Kidney capillary endothelial cell (primary cell): Measurements from ENCODE around the gene CDC27.
"Not testable (repeated sequence)": the region's sequence is repeated elsewhere in the genome, so short reads cannot be mapped to it uniquely, and the experiment has no call there.

Experiments used
- DNase-seq: peaks from one replicate; pipeline ENCODE4 v3.0.0-alpha.2; 2018; ENCODE audit warnings: low spot score

The CDC27 gene, protein sequence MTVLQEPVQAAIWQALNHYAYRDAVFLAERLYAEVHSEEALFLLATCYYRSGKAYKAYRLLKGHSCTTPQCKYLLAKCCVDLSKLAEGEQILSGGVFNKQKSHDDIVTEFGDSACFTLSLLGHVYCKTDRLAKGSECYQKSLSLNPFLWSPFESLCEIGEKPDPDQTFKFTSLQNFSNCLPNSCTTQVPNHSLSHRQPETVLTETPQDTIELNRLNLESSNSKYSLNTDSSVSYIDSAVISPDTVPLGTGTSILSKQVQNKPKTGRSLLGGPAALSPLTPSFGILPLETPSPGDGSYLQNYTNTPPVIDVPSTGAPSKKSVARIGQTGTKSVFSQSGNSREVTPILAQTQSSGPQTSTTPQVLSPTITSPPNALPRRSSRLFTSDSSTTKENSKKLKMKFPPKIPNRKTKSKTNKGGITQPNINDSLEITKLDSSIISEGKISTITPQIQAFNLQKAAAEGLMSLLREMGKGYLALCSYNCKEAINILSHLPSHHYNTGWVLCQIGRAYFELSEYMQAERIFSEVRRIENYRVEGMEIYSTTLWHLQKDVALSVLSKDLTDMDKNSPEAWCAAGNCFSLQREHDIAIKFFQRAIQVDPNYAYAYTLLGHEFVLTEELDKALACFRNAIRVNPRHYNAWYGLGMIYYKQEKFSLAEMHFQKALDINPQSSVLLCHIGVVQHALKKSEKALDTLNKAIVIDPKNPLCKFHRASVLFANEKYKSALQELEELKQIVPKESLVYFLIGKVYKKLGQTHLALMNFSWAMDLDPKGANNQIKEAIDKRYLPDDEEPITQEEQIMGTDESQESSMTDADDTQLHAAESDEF

DNA sequence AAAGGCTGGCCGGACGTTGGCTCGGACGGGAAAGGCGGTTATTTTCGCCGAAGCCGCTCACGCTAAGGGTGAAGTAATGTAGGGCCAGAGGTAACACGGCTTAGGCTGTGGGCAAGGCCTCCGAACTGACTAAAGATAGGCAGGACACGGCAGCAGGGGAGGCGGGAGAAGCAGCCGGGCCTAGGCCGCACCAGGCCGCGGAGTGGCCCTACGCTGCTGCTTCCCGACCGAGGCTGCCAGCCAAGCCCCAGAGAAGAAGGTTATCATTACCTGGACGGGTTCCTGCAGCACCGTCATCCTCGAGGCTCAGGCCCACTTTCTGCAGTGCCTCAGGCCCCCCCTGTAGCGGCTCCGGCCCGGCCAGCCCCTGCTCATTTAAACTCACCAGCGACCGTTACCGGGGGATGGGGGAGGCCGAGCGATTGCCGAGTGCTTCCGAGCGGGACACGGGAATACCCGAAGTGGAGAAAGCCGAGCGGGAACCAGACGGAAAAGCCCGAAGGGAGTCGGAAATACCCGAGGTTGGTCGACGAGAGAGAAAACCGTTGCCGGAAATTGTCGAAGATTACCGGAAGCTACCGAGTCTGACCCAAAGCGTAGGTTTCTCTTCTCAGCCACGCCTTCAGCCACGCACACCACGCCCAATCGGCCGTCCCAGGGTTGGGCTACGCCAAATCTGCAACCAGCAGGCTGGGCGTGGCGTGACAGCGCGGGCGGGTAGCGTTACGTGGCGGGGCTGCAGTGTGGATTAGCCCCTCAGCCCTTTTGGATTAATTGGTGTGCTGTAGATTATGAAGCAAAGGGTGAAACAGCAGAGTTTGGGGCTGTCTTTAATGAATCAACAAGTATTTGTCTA lies at the start of gene CDC27:
TSS of gene CDC27 (minus strand) at position 420 of the 856 bp plus-strand sequence. CDS start at position 297, 123 bp downstream.
- DNase-seq, result peak; percentile 100

DNA sequence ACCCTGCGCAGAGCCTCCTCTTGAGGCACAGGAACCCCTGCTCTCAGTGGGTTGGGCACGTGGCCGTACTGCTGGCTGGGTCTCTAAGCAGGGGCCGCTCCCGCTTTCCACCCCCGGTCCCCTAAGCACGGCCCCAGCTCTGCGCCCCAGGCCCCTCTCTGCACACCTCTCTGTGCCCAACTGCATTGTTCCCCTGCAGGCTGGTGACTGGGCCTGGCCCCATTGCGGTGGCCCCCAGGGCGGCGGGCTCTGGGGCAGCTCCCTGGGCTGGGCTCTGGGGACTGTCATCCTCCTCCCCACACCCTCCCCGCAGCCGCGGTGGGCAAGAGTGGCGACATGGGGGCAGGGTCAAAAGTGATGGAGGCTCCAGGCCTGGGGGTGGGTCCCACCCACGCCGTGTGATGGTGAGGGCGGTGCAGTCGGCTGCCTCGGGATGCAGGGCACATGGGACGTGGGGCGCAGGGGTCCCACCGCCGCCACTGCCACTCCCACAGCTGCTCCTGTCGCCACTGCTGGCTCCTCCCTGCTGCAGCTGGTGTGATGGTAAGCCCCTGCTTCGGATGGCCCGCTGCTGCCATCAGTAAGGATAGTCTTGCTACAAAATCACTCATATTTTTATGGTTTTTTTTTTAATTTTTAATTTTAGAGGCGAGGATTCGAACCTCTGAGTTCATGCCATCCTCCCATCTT lies 49.4 kb upstream of the CDC27 start:
- DNase-seq, result no peak

DNA sequence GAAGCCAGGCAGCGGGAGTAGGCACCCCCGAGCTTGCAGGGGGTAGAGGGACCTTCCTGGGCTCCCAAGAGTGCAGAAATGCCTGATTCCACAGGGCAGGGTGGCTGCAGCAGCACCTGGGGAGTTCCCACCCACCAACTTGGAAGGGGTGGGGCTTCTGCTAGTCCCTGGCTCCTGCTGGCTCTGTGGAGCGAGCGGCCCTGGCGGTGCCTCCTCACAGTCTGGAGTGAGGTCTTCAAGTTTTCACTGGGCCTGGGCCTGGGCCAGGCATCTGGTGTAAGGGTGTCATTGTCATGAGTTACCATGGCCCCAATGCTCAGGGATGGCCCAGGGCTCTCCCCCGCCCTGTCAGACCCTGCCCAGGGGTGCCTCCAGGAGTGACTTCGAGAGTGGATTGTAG lies 48.7 kb upstream of the CDC27 start:
- no peak for DNase-seq

DNA sequence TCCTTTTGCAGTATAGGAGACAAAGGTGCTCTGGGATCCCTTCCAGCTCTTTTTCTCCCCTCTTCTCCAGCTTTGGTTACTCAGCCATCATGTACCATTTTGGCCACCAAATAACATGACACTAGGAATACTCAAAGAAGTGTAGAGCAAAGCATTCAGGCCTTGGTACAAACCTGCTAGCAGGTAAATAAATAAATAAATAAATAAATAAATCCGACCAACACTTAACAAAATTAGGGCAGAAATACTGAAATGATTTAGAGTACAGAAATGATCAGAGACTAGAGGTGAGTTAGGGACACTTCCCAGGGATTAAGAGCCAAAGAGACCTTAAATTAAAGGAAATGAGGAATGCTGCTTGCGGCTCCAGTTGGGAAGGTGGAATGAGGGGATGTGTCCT lies 46.8 kb upstream of the CDC27 start:
- no peak for DNase-seq

DNA sequence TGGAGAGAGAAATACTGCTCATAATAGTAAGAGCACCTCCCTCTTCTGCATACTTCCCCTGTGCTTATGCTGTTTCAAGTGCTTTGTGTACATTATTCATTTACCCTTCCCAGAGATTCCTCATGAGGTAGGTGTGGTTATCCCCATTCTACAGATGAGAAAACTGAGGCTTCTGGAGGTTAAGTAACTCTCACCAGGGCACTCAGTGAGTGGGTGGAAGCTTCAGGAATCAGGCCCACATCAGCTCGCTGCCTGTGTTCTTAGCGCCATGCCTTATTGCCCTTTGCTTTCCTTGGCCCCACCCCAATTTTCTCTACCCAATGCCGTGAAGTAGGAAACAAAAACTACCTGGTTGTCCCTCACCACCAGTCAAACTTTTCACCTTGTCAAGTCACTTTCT lies 46.4 kb upstream of the CDC27 start:
- no peak for DNase-seq

DNA sequence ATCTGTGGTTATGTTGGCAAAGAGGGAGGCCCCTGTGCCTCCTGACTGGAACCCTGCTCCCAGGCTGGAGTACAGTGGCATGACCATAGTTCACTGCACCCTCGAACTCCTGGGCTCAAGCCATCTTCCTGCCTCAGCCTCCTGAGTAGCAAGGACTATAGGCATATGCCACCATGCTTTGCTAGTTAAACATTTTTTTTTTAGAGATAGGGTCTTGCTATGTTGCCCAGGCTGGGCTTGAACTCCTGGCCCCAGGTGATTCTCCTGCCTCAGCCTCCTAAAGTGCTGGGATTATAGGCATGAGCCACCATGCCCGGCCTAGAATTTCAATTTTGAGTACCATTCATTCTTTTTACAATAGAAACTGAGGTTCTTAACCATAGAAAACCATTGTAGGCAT lies 43.4 kb upstream of the CDC27 start:
- no peak for DNase-seq

DNA sequence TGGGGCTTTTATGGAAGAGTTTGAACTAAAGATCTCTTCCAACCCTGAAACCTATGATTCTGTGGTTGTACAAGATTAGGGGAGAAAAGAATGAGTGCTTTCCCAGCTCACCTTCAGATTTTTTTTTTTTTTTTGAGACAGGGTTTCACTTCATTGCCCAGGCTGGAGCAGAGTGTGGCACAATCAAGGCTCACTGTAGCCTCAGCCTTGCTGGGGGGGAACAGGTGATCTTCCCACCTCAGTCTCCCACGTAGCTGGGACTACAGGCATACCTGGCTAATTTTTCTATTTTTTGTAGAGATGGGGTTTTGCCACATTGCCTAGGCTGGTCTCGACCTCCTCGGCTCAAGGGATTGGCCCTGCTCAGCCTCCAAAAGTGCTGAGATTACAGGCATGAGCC lies 42.8 kb upstream of the CDC27 start:
- DNase-seq, result no peak

DNA sequence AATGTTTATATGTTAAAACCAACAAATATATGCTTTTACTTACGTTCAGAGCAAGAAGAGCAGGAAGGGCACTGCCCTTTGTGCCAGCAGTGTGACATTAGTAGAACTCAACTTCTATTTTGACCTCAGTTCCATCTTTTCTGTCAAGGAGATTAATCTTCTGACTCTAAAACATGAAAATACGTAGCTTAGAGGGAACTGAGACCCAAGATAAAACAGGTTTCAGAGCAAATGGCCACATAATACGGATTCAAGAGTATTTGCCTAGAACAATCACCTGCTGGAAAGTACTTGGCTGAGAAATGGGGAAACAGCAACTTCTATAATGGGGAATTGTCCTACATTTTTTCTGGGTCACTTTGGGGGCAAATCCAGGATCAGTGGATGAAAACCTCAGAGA lies 42.2 kb upstream of the CDC27 start:
- DNase-seq, result no peak

DNA sequence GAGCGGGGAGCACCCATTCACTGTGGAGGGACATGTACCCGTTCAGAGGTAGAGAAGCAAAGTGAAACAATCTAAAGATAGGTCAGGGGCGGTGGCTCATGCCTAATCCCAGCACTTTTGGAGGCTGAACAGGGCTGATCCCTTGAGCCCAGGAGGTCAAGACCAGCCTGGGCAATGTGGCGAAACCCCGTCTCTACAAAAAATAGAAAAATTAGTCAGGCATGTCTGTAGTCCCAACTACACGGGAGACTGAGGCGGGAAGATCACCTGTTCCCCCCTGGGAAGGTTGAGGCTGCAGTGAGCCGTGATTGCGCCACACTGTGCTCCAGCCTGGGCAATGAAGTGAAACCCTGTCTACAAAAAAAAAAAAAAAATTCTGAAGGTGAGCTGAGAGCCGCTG lies 41.8 kb upstream of the CDC27 start:
- no peak for DNase-seq

DNA sequence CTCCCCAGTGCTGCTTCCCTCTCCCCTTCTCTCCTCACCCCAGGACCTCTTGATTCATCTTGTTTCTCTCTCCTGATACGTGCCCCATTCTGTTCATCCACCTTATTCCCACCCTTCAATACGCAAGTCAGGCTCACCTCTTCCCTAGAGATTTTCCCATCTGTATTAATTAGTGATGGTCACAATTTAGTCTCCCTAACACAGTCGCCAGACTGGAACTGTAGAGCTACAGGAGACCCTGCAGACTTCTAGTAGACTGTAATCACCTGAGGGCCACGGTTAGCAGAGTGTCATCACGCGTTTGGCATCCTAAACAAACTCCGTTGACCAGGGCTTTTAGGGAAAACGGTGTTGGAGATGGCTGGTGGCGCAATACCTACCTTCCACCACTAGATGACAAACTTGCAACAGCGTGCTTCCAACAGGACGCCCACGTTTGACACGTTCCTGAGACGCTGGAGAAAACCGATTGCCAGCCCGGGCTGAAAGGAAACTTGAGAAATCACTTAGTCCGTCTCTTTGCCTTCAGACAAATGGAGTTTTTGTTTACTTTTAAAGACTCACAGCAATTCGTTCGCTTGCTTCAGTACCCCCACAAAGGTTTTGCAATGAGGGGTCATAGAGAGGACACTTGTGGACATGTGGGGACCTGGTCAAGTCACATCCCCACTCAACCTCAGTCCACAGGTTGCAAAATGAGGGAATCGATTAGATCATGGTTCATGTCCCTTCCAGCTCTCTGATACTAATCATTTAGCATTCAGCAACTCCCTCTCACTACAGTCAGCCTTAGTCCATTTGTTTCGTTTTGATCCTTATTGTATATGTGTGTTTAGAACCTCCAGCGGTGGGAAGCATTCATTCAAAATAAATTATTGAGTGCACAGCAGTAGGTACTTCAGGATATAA lies 40.7 kb upstream of the CDC27 start:
- peak; percentile 92 for DNase-seq

DNA sequence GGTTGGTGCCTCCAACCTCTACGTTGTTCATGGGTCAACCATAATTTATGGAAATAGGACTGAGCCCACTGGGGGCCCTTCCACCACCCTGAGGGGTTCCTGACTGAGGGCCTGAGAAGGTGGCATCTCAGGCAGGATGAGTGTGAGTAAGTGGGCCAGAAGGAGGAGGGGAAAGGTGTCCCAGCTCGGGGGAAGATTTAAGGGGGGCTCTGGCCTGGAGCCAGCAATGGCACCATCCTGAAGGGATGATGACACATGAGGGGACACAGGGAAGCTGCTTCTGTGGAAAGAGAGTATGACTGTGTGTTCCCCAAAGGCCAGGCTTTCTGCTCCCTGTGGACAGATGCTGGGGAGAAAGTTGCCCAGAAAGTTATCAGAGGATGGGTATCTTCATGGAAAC lies 38.8 kb upstream of the CDC27 start:
- no peak for DNase-seq

DNA sequence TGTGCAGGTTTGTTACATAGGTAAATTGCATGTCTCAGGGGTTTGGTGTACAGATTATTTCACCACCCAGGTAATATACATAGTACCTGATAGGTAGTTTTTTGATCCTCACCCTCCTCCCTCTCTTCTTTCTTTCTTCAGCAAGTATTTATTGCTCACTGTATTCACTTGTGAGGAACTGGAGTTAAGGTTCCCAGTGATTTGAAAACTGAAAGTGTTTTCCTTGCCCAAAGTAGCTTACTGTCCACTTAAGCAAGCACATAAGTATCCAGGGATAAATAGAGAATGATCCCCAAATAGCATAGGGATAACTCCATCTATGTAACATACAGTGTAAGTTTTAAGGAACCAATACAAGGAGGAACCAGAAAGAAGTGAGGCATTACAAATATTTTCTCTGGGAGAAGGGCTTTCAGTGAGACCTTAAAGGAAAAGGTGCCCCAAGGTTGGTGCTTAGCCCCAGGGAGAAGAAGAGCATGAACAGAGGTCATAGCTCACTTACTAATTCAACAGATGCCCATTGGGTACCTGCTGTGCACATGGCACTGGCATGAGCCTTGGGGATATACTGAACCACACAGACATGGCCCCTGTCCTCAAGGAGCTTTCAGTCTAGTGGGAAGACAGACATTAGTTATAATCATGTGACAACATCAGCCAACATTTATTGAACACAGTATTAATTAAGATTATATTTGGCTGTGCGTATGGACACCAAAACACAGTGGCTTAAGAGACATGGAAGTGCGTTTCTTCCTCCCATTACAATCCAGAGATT lies 37.0 kb upstream of the CDC27 start:
- no peak for DNase-seq

DNA sequence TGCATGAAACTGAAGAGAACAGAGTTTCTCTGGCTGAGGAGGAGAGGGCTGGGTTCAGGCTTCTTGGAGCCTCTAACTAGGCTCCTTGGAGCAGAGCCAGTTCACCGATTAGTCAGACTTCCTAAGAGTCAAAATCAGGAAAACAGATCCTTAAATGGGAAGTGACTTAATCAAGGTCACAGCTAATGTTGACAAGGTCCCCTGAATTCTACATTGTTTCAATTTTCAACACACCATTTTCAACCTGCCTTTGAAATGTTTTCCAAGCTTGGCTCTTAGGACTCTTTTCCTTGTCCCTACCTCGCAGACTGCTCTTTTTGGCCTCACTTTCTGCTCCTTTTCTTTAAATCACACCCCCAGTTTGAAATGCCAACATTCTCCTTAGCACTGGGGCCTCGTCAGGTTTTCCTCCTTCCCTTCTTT lies 36.4 kb upstream of the CDC27 start:
- peak; percentile 99 for DNase-seq

DNA sequence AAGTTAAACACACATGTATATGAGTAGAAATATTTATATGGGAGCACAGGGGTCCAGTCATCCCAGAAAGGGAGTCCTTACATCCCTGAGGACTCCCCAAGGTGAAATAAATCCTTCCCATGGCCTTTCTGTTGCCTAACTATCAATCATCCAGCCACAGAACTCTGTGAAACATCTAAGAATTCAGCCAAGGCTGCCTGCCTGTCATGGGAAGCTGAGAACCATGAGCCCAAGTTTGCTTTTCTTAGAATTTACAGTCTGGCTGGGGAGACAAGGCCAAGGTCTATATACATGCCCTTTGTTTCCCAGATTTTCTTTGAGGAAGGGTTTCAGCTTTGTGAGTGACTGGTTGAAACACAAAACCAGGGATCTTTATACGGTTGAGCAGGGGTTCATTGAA lies 35.9 kb upstream of the CDC27 start:
- peak; percentile 63 for DNase-seq

DNA sequence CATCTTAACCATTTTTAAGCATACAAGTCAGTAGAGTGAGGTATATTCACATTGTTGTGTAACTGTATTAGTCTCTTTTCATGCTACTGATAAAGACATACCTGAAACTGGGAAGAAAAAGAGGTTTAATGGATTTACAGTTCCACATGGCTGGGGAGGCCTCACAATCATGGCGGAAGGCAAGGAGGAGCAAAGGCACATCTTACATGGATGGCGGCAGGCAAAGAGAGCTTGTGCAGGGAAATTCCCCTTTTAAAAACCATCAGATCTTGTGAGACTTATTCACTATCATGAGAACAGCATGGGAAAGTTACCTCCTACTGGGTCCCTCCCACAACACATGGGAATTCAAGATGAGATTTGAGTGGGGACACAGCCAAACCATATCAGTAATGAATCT lies 35.0 kb upstream of the CDC27 start:
- not testable (repeated sequence) for DNase-seq

DNA sequence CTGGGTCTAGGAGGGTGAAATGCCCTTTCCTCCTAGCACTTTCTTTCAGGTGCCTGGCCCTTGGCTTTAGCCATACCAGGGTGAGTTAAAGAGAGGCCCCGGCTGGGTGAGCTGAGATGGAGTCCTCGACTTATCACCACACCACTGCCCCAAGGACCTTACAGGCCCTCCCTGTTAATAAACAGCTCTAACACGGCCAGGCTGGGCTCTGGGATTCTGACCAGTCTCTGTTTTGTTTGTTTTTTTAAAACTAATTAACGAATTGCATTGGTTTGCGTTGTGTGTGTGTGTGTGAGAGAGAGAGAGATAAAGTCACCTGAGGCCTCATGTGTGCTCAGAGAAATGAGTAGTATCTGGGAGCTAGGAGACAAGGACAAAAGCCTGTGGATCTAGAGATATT lies 34.4 kb upstream of the CDC27 start:
- DNase-seq, result no peak

DNA sequence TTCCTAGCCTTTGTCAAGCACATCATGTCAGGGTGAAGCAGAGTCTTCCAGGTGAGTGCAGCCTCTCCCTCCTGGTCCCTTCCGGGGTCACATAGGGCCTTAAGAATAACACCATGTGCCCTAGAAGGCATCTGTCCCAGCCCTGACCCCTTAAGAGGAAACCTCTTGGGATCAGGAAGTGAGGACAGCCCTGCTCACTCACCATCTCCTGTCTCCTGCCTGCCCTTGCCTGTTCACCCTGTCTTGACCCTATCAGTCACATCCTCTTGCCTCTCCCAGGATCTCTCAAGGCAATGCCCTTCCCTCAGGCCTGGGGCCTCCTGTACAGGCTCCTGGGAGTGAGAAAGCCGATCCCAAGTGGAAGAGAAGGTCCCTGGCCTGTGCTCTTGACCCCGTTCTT lies 33.9 kb upstream of the CDC27 start:
- DNase-seq, result peak; percentile 96

DNA sequence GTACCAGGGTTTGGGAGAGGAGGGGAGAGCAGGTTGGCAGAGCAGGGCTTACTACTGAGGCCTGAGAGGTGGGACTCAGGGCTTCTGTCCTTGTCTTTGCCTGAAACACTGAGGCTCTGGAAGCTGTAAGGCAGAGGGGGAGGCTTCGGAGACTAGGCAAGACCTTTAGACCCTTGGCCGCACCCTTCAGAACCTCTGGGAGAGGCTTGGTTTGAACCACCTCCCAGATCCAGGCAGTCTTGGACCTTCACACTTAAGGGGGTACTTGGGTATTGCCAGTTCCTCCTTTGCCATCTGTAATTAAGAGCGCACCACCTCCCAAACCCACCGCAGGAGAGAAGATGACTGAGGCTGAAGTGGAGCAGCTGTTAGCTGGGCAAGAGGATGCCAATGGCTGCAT lies 33.0 kb upstream of the CDC27 start:
- no peak for DNase-seq

DNA sequence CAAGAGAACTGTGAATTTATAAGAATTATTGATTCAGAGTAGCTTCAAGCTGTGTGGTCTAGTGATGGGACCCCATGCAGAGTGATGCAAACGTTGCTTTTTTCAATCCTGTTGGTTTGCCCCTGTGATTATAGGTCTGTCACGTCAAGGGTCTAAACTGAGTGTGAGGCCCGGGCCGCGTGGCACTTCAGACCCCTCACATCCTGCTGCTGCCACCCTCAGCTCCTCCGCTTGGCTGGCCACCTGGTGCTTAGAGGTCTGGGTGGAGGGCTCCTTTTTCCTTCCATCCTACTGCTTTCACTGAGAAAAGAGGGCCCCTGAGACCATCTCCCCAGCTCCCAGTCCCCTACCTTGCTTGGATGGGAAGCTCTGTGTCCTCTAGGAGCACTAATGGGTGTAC lies 32.1 kb upstream of the CDC27 start:
- no peak for DNase-seq

DNA sequence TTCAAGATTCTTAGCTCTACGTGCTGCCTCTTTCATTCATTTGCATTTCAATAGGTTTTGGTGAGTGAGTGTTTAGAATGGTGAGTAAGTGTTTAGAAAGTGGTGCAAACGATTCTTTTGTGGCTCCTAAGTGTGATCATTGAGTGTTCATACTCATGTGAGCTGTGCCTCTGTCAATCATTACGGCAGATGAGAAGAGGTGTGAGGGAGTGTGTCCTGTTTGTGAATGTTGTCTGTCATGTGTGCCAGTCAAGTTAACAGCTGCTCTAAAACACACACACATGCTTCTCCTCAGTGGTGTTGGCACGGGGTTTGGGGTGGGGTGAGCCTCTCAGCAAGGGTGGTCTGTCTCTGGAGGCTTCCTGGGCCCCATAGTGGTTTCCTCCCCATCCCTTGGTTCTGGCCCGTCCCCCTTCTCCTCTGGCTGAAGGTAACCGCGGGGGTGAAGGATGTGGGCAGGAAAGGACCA lies 31.5 kb upstream of the CDC27 start:
- no peak for DNase-seq
